GM18498 (cell line): ENCODE data around the gene TMEM87B.
"Not testable (repeated sequence)": the region's sequence is repeated elsewhere in the genome, so short reads cannot be mapped to it uniquely, and the experiment has no call there.

ENCODE experiments used
- ATAC-seq: cut with Tn5 transposase; IDR thresholded peaks from one replicate; pipeline ENCODE4 v1.9.1; 2021; ENCODE audit warnings: mild to moderate bottlenecking, moderate library complexity; ENCODE audit not compliant: unreplicated experiment

TMEM87B gene

GRCh38 chr2:112113354-112113753 lies 58.3 kb downstream of the TMEM87B start:
- not testable (repeated sequence) for ATAC-seq

GRCh38 chr2:112118148-112118547 lies 63.1 kb downstream of the TMEM87B start:
- ATAC-seq = no peak

- ATAC-seq = no peak
Observed at GRCh38 chr2:112121682-112122254, 66.7 kb downstream of the TMEM87B start.

GRCh38 chr2:112129060-112129459 lies 74.0 kb downstream of the TMEM87B start:
- no peak for ATAC-seq

- no peak for ATAC-seq
Observed at GRCh38 chr2:112133344-112133743, 78.3 kb downstream of the TMEM87B start.

GRCh38 chr2:112134120-112134519 lies 79.1 kb downstream of the TMEM87B start:
- no peak for ATAC-seq

- no peak for ATAC-seq
Observed at GRCh38 chr2:112136096-112136495, 81.0 kb downstream of the TMEM87B start.

GRCh38 chr2:112137516-112138158 lies 82.6 kb downstream of the TMEM87B start:
- no peak for ATAC-seq

GRCh38 chr2:112138159-112139032 lies 83.3 kb downstream of the TMEM87B start, which contains the start of gene FBLN7:
Gene FBLN7 (plus strand): TSS chr2:112138385. CDS start chr2:112138656, 271 bp downstream.
- ATAC-seq = no peak

- not testable (repeated sequence) for ATAC-seq
Observed at GRCh38 chr2:112139033-112139614, 84.1 kb downstream of the TMEM87B start.

GRCh38 chr2:112139661-112140204 lies 84.7 kb downstream of the TMEM87B start:
- ATAC-seq = not testable (repeated sequence)

GRCh38 chr2:112140205-112140802 lies 85.2 kb downstream of the TMEM87B start:
- no peak for ATAC-seq

GRCh38 chr2:112140899-112141625 lies 86.0 kb downstream of the TMEM87B start:
- ATAC-seq = no peak

GRCh38 chr2:112141626-112142007 lies 86.5 kb downstream of the TMEM87B start:
- ATAC-seq = no peak

- no peak for ATAC-seq
Observed at GRCh38 chr2:112142525-112143078, 87.5 kb downstream of the TMEM87B start.

GRCh38 chr2:112143150-112143549 lies 88.1 kb downstream of the TMEM87B start:
- no peak for ATAC-seq

- ATAC-seq = no peak
Observed at GRCh38 chr2:112144966-112145365, 89.9 kb downstream of the TMEM87B start.

- no peak for ATAC-seq
Observed at GRCh38 chr2:112147382-112148168, 92.5 kb downstream of the TMEM87B start.

- no peak for ATAC-seq
Observed at GRCh38 chr2:112148477-112148876, 93.4 kb downstream of the TMEM87B start.
